Loucy (cell line): ENCODE measurements around the gene RPL11.
A peak's percentile ranks its signal among the peaks of the same experiment; 100 is the strongest.

Source experiments
- H2AFZ ChIP-seq: fragments of 200-600 bp; sonication (generic); 2 replicates; pipeline ENCODE4 v1.6.0; 2016; ENCODE audit warnings: antibody characterized with exemption, mild to moderate bottlenecking, low read length, moderate library complexity
- H3F3A ChIP-seq: fragments of 200-600 bp; 2 replicates; pipeline ENCODE4 v1.6.0; 2016; ENCODE audit warnings: antibody characterized with exemption, low read depth, mild to moderate bottlenecking
- H3K27me3 ChIP-seq: fragments of 200-600 bp; sonication (generic); 2 replicates; pipeline ENCODE4 v1.6.1; 2014; ENCODE audit warnings: low read length, mild to moderate bottlenecking; ENCODE audit not compliant: insufficient read depth, poor library complexity, severe bottlenecking
- H3K36me3 ChIP-seq: fragments of 200-600 bp; sonication (generic); 2 replicates; pipeline ENCODE4 v1.6.1; 2016; ENCODE audit warnings: low read length; ENCODE audit not compliant: insufficient read depth
- H3K4me1 ChIP-seq: fragments of 200-600 bp; sonication (generic); 2 replicates; pipeline ENCODE4 v1.5.1; 2014; ENCODE audit warnings: low read length, mild to moderate bottlenecking; ENCODE audit not compliant: insufficient read depth, poor library complexity, severe bottlenecking
- H3K4me2 ChIP-seq: fragments of 200-600 bp; sonication (generic); 2 replicates; pipeline ENCODE4 v1.6.0; 2014; ENCODE audit warnings: antibody characterized with exemption, low read length, low read depth, mild to moderate bottlenecking; ENCODE audit not compliant: poor library complexity, severe bottlenecking
- H3K4me3 ChIP-seq: fragments of 200-600 bp; sonication (generic); 2 replicates; pipeline ENCODE4 v1.5.1; 2014; ENCODE audit warnings: low read length, mild to moderate bottlenecking, mixed read lengths; ENCODE audit not compliant: poor library complexity, severe bottlenecking
- H3K79me2 ChIP-seq: fragments of 200-600 bp; sonication (generic); 2 replicates; pipeline ENCODE4 v1.6.1; 2014; ENCODE audit warnings: low read length; ENCODE audit not compliant: insufficient read depth
- H3K9ac ChIP-seq: fragments of 200-600 bp; sonication (generic); 2 replicates; pipeline ENCODE4 v1.6.0; 2014; ENCODE audit warnings: mild to moderate bottlenecking, low read depth, low read length, moderate library complexity; ENCODE audit not compliant: poor library complexity, severe bottlenecking
- H3K9me2 ChIP-seq: fragments of 200-600 bp; sonication (generic); replicated peaks from 2 replicates; pipeline ENCODE4 v1.6.1; 2016; ENCODE audit warnings: low read depth, low read length, mixed read lengths
- H3K9me3 ChIP-seq: fragments of 200-600 bp; sonication (generic); 2 replicates; pipeline ENCODE4 v1.6.1; 2014; ENCODE audit warnings: mild to moderate bottlenecking, antibody characterized with exemption, low read length, low read depth; ENCODE audit not compliant: insufficient read depth
- H4K20me1 ChIP-seq: fragments of 200-600 bp; sonication (generic); 2 replicates; pipeline ENCODE4 v1.6.0; 2014; ENCODE audit warnings: antibody characterized with exemption, low read length, mild to moderate bottlenecking; ENCODE audit not compliant: insufficient read depth, poor library complexity, severe bottlenecking
- EZH2phosphoT487 ChIP-seq: fragments of 200-600 bp; IDR thresholded peaks from 2 replicates; pipeline ENCODE4 v1.6.1; 2018; ENCODE audit warnings: antibody characterized with exemption, mild to moderate bottlenecking, moderate library complexity, borderline replicate concordance
- TF ChIP-seq, protein P1 (sequence below): fragments of 200-600 bp; sonication (generic); conservative IDR thresholded peaks from 2 replicates; pipeline ENCODE4 v1.5.1; 2014; ENCODE audit warnings: mild to moderate bottlenecking, antibody characterized with exemption, low read length

RPL11 gene

DNA sequence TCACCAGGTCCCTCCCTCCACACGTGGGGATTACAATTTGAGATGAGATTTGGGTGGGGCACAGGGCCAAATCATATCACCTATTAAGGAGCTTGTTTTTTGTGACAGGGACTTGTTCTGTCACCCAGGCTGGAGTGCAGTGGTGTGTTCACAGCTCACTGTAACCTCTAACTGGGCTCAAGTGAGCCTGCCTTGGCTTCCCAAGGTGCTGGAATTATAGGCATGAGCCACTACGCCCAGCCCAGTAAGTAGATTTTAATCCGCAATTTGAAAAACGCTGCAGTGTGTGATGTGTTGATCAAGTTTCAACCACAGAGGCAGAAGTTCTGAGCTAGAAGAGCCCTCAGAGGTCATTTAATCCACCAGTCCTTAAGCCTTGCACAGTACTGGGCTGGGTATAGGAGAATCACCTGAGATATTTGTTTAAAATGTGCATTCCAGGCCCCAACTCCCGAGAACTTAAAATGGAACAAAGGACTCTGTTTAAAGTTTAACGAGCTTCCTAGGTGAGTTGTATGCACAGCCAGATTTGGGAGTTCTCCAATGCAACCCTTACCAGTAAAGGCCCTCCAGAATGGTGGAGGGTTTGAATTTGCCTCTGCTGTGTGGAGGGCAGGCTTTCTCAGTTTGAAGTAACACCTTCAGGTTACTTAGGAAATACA is 13.4 kb downstream of the RPL11 start:
- Histone ChIP-seq H3F3A (no peaks in the 10 kb centered on the region), H2AFZ (no peak overlapping the region), H3K9me3 (no peaks in the 10 kb centered on the region), H3K27me3 (no peaks in the 10 kb centered on the region), H3K79me2 (peaks cover 21% of the 10 kb centered on the region; the same call in 1 of the 2 replicates), H3K4me2 (no peak overlapping the region), H3K4me3 (no peak overlapping the region), H3K36me3 (peaks cover 34% of the 10 kb centered on the region; the same call in 1 of the 2 replicates), H3K9me2 (no peaks in the 10 kb centered on the region), H4K20me1 (peaks cover 26% of the 10 kb centered on the region), H3K9ac (no peak overlapping the region), H3K4me1 (no peaks in the 10 kb centered on the region)
- TF ChIP-seq, protein P1, sequence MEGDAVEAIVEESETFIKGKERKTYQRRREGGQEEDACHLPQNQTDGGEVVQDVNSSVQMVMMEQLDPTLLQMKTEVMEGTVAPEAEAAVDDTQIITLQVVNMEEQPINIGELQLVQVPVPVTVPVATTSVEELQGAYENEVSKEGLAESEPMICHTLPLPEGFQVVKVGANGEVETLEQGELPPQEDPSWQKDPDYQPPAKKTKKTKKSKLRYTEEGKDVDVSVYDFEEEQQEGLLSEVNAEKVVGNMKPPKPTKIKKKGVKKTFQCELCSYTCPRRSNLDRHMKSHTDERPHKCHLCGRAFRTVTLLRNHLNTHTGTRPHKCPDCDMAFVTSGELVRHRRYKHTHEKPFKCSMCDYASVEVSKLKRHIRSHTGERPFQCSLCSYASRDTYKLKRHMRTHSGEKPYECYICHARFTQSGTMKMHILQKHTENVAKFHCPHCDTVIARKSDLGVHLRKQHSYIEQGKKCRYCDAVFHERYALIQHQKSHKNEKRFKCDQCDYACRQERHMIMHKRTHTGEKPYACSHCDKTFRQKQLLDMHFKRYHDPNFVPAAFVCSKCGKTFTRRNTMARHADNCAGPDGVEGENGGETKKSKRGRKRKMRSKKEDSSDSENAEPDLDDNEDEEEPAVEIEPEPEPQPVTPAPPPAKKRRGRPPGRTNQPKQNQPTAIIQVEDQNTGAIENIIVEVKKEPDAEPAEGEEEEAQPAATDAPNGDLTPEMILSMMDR = no peak
- TF ChIP-seq EZH2phosphoT487 = no peak

DNA sequence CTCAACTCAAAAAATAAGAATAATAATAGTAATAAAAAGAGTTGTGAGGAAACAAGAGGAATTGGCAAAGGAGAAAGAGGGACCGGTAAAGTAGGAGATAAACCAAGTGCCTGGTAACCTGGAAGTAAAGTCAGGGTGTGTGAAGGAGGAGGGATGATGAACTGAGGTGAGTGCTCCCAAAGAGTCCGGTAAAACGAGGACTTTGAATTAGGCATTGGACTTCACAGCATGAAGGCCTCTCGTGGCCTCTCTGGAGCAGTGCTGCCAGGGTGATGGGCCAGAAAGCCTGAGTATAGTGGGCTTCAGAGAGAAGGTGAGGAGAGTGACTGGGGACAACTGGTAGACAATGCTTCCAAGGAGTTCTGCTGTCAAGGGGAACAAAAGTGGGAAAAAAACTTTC is 17.6 kb downstream of the RPL11 start:
- Histone ChIP-seq H3K79me2 (no peaks in the 10 kb centered on the region; the same call in 1 of the 2 replicates), H3K9me3 (no peaks in the 10 kb centered on the region), H3K4me2 (no peak overlapping the region), H2AFZ (no peak overlapping the region), H3K9ac (no peak overlapping the region), H3K4me3 (no peak overlapping the region), H3K9me2 (no peaks in the 10 kb centered on the region), H4K20me1 (no peaks in the 10 kb centered on the region), H3K4me1 (no peaks in the 10 kb centered on the region), H3F3A (no peaks in the 10 kb centered on the region), H3K36me3 (peaks cover 6% of the 10 kb centered on the region; the same call in 1 of the 2 replicates), H3K27me3 (no peaks in the 10 kb centered on the region)
- TF ChIP-seq, protein P1 = no peak
- TF ChIP-seq EZH2phosphoT487 = no peak

DNA sequence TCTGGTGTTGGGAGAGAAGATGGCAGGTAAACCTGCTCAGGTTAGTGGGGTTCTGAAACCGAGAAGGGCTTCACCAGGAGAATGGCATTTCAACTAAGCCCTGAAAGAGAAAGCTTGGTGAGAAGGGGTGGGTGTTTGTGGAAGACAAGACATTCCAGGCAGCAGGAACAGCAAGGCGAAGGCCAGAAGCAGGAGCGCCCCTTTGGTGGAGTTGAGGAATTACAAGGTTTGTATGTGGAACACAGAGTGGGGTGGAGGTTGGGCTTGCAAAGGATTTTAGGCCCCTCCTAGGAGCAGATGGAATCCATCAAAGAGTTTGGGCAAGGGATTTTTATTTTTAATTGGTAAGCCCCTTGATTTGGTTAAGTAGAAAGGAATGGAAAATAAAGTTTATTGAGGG is 26.9 kb downstream of the RPL11 start:
- H3K27me3 ChIP-seq = no peaks in the 10 kb centered on the region
- no peaks in the 10 kb centered on the region for H4K20me1 ChIP-seq
- no peak overlapping the region for H2AFZ ChIP-seq
- H3K36me3 ChIP-seq = no peaks in the 10 kb centered on the region; the same call in 1 of the 2 replicates
- H3K9me3 ChIP-seq = no peaks in the 10 kb centered on the region
- H3K9ac ChIP-seq = no peak overlapping the region
- H3F3A ChIP-seq = no peaks in the 10 kb centered on the region
- H3K4me2 ChIP-seq = no peak overlapping the region
- H3K4me1 ChIP-seq = no peaks in the 10 kb centered on the region
- H3K4me3 ChIP-seq = no peak overlapping the region
- TF ChIP-seq, protein P1 = peak; percentile 64
- no peak for TF ChIP-seq EZH2phosphoT487
- H3K79me2 ChIP-seq = no peaks in the 10 kb centered on the region
- no peaks in the 10 kb centered on the region for H3K9me2 ChIP-seq
